Stimulated activated CD4-positive, alpha-beta T cell treated with anti-CD3 and anti-CD28 coated beads, TNF-alpha, amount 100 ng/mL, for 4 hours (primary cell): ENCODE measurements around the gene COL13A1.

Experiments used
- DNase-seq, 3 experiments: peaks; one replicate each; pipeline ENCODE4 v3.0.0-alpha.2; 2020; ENCODE audit warnings: low read depth in 3 of 3

Gene COL13A1

GRCh38 chr10:69866688-69867461 is 65.2 kb downstream of the COL13A1 start:
- DNase-seq = no peak

GRCh38 chr10:69867699-69868558 is 66.2 kb downstream of the COL13A1 start:
- no peak for DNase-seq

- no peak for DNase-seq
Observed at GRCh38 chr10:69868821-69869220, 67.1 kb downstream of the COL13A1 start.

- no peak for DNase-seq
Observed at GRCh38 chr10:69869291-69869961, 67.7 kb downstream of the COL13A1 start.

GRCh38 chr10:69870591-69870990 is 68.9 kb downstream of the COL13A1 start:
- DNase-seq = no peak

GRCh38 chr10:69871074-69871473 is 69.4 kb downstream of the COL13A1 start:
- no peak for DNase-seq

GRCh38 chr10:69872323-69872722 is 70.6 kb downstream of the COL13A1 start:
- DNase-seq = no peak

GRCh38 chr10:69873135-69873639 is 71.5 kb downstream of the COL13A1 start:
- DNase-seq = no peak

GRCh38 chr10:69874449-69874848 is 72.7 kb downstream of the COL13A1 start:
- no peak for DNase-seq

- no peak for DNase-seq
Observed at GRCh38 chr10:69875856-69876255, 74.2 kb downstream of the COL13A1 start.

GRCh38 chr10:69876286-69876685 is 74.6 kb downstream of the COL13A1 start:
- DNase-seq = no peak

GRCh38 chr10:69876931-69877330 is 75.2 kb downstream of the COL13A1 start:
- no peak for DNase-seq

GRCh38 chr10:69878038-69878437 is 76.3 kb downstream of the COL13A1 start:
- no peak for DNase-seq

- DNase-seq = no peak
Observed at GRCh38 chr10:69878951-69879350, 77.2 kb downstream of the COL13A1 start.

GRCh38 chr10:69879634-69880257 is 78.0 kb downstream of the COL13A1 start:
- no peak for DNase-seq

- no peak for DNase-seq
Observed at GRCh38 chr10:69880301-69881081, 78.8 kb downstream of the COL13A1 start.

GRCh38 chr10:69881202-69881601 is 79.5 kb downstream of the COL13A1 start:
- DNase-seq = no peak

GRCh38 chr10:69883310-69884023 is 81.8 kb downstream of the COL13A1 start:
- no peak for DNase-seq

GRCh38 chr10:69884024-69884367 is 82.3 kb downstream of the COL13A1 start:
- DNase-seq = no peak

- DNase-seq = no peak
Observed at GRCh38 chr10:69884686-69885085, 83.0 kb downstream of the COL13A1 start.
